HG02571 (cell line): Measurements from ENCODE around the gene FOXN3.

Source experiments
- ATAC-seq: cut with Tn5 transposase; IDR thresholded peaks from one replicate; pipeline ENCODE4 v1.9.1; 2021; ENCODE audit warnings: mild to moderate bottlenecking, moderate library complexity; ENCODE audit not compliant: unreplicated experiment

The FOXN3 gene

DNA sequence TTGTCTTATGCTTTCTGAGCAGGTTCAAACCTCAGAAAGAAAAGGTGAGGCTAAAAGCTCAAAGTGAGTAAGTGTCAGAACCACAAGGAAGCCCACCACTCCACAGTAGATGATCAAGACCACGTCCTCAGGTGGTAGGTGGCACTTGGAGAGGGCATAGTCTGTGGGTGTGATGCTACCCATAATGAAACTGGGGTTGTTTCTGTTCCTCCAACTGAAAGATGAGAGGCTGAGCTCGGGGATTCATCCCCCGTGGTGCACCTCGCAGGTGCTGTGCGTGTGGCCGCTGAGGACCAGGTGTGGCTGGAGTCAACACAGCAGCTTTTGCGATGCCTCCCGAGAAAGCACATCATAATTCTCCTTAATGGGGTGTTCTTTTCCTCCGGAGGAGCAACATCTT is 306.9 kb downstream of the FOXN3 start:
- ATAC-seq = no peak

DNA sequence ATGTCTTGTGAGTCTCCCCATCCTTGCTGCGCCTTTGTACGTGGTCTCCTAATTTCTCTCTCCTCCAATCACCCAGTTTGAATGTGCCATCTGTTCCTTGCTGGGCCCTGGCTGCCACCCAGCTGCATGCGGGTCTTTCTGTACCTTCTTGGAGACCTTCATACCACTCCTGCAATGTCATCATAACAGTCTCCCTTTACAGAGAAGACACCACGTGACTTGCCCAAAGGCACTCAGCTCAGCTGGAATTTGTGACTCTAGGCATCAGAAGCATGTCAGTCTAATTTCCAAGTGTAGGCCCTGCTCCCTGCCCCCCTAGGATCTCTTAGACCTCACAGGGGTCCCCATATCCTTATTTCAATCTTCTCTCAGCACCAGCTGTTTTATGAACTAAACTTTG is 308.4 kb downstream of the FOXN3 start:
- no peak for ATAC-seq

DNA sequence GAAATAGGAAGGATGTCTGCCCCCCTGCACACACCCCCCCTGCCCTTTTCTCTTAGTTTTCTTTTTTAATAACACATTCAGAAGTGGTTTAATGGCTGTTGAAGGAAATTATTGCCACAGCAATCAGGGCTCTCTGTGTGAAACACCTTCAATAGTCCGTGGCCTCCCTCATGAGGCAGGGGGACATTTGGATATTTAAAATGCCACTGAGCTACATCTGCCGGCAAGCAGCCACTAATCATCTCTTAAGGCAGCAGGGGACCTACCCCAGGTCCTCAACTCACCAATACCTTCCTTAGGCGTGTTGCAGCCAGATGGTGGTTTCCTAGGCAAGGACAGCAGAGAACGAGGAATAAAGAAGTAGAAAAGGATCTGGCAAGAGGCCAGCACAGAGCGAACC is 309.4 kb downstream of the FOXN3 start:
- no peak for ATAC-seq
